Liver (tissue), 3 donors: Measurements from ENCODE around the gene ITGB3.

Source experiments
- CTCF ChIP-seq: fragments of 150-350 bp; IDR thresholded peaks from 2 replicates; pipeline ENCODE4 v1.5.1; 2017; ENCODE audit warnings: improper control_type of control experiment, low read depth, low read length; ENCODE audit not compliant: missing input control
- MAX ChIP-seq: IDR thresholded peaks from 2 replicates; pipeline ENCODE4 v1.6.1; 2016; ENCODE audit warnings: antibody characterized with exemption
- RAD21 ChIP-seq, 2 donors: IDR thresholded peaks; 2 replicates each; pipeline ENCODE4 v1.6.1; 2016; ENCODE audit warnings: antibody characterized with exemption in 2 of 2, mild to moderate bottlenecking in 2 of 2
- donor health status: healthy.
- donor health status: healthy.

GRCh38 chr17:47266782-47267181, 13.2 kb downstream of the ITGB3 start:
- TF ChIP-seq CTCF (no peak), RAD21 (IDR thresholded peaks at IDR 0.05) (no peak), MAX (no peak)
